Measurements from ENCODE around the gene TEKTIP1. TPM values are rescaled to one million over a fixed set of nuclear protein-coding genes. Genes with fewer than 3 reads are reported as not detected.

Gene TEKTIP1
- total and polyA plus RNA-seq, 9 of the 15 experiments (the other 6 are each of a cell fraction or from before 2014, with no cell fraction given): 0.66 TPM; not detected in 8

DNA sequence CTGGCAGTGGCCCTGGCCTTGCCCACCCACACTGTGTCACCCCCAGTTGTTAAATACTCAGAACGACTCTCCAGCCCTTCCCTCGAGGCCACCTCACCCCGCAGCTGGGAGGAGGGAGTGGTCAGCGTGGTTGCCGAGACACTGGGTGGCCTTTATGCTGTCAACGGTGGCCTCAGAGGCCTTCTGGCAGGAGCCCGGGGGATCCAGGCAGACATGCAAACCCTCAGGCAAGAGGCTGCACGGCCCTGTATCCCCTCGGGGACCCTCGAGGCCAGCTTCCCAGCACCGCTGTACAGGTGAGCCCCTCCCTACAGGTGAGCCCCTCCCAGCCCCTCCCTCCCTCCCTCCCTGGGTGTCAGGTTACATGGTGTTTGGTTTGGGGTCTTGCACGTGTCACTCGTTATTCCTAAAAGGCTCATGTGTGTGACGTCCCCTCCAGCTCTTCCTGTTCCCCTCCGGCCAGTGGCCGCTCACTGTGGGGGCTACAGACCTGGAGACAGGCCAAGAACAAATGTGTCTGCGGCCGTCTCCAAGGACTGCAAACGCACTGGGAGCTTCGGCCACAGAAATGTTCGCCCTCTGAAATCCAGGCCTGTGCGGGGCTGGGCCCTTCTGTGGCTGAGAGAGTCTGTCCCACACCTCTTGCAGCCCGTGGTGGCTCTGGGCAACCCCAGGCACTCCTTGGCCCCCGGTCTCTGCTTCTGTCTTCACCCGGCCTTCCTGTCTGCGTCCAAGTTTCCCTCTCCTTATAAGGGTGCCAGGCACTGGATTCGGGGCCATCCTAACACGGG lies at the start of gene TEKTIP1 (continued):
- TF ChIP-seq, protein P1, sequence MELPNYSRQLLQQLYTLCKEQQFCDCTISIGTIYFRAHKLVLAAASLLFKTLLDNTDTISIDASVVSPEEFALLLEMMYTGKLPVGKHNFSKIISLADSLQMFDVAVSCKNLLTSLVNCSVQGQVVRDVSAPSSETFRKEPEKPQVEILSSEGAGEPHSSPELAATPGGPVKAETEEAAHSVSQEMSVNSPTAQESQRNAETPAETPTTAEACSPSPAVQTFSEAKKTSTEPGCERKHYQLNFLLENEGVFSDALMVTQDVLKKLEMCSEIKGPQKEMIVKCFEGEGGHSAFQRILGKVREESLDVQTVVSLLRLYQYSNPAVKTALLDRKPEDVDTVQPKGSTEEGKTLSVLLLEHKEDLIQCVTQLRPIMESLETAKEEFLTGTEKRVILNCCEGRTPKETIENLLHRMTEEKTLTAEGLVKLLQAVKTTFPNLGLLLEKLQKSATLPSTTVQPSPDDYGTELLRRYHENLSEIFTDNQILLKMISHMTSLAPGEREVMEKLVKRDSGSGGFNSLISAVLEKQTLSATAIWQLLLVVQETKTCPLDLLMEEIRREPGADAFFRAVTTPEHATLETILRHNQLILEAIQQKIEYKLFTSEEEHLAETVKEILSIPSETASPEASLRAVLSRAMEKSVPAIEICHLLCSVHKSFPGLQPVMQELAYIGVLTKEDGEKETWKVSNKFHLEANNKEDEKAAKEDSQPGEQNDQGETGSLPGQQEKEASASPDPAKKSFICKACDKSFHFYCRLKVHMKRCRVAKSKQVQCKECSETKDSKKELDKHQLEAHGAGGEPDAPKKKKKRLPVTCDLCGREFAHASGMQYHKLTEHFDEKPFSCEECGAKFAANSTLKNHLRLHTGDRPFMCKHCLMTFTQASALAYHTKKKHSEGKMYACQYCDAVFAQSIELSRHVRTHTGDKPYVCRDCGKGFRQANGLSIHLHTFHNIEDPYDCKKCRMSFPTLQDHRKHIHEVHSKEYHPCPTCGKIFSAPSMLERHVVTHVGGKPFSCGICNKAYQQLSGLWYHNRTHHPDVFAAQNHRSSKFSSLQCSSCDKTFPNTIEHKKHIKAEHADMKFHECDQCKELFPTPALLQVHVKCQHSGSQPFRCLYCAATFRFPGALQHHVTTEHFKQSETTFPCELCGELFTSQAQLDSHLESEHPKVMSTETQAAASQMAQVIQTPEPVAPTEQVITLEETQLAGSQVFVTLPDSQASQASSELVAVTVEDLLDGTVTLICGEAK (IDR thresholded peaks at IDR 0.05): no peak
- TF ChIP-seq, protein P1 (CRISPR knock-in tag; IDR thresholded peaks at IDR 0.05): no peak
- TF ChIP-seq CHD1 (IDR thresholded peaks at IDR 0.05; ENCODE audit: low read length) (no peak), TGIF2 (CRISPR knock-in tag; IDR thresholded peaks at IDR 0.05) (no peak), SAP30 (IDR thresholded peaks at IDR 0.05; ENCODE audit: borderline replicate concordance, insufficient read depth, low read depth, low read length, poor library complexity, severe bottlenecking) (no peak), SRSF1 (IDR thresholded peaks at IDR 0.05; ENCODE audit: low read depth, low read length) (no peak), ZNF175 (CRISPR knock-in tag; IDR thresholded peaks at IDR 0.05; ENCODE audit: low read depth) (no peak), EHMT2 (IDR thresholded peaks at IDR 0.05) (no peak), ATF1 (CRISPR knock-in tag; IDR thresholded peaks at IDR 0.05) (no peak), ATF1 (tag; IDR thresholded peaks at IDR 0.05) (no peak)

All from K562 (cell line).